HS-27A (cell line): ENCODE measurements around the gene SARS2.
"Not testable (repeated sequence)": the region's sequence is repeated elsewhere in the genome, so short reads cannot be mapped to it uniquely, and the experiment has no call there.

Experiments used
- DNase-seq: peaks from one replicate; pipeline ENCODE4 v3.0.0-alpha.2; 2012; ENCODE audit warnings: low read depth, missing footprints

Gene SARS2

GRCh38 chr19:38945562-38946228 lies 15.1 kb upstream of the SARS2 start:
- DNase-seq: no peak

GRCh38 chr19:38944981-38945506 lies 14.5 kb upstream of the SARS2 start:
- DNase-seq: no peak

DNA sequence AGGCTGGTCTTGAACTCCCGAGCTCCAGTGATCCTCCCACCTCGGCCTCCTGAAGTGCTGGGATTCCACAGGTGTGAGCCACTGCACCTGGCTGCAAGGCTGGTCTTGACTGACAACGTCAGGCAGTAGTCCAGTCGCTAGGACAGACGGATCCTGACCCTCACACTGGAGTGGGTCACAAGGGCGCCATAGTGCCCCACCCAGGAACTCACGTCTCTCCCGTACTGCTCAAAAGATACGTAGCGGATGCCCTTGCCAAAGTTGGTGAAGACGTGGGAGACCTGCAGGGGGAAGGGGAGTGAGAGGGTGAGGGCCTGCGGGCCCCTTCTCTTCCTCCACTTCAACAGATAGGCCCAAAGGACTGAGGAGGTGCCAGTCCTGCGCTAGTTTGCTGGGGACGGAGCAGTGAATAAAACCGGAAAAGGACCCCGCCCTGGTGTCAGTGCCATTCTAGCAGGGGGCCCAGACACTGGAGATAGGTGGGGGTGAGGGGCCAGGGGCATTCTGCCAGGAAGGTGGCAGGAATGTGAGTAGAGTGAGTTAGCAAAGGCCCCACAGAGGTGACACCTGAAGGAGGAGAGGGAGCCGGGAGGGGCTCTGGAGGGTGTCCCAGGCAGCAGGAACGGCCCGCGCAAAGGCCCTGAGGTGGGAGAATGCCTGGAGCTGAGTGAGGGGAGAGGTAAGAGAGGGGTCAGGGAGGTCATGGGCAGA lies 12.1 kb upstream of the SARS2 start:
- DNase-seq: no peak

DNA sequence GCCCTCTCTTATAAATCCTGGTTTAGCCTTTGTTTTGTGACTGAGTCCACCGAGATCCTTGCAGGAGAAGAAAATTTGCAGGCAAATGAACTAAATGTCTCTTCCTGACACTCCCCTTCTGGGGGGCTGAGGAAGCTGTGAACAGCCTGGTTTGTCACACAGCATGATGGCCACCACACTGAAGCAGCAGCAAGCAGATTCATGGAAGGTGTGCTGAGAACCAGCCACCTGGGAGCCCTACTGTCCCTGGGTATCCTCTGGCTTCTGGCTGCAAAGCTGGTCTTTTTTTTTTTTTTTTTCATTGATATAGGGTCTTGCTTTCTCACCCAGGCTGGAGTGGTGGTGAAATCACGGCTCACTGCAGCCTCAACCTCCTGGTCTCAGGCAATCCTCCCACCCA lies 11.4 kb upstream of the SARS2 start:
- no peak for DNase-seq

- DNase-seq: not testable (repeated sequence)
These were observed 10.9 kb upstream of the SARS2 start for GRCh38 chr19:38941466-38941865.

GRCh38 chr19:38939957-38940356 lies 9.4 kb upstream of the SARS2 start:
- no peak for DNase-seq

GRCh38 chr19:38933544-38933943 lies 3.0 kb upstream of the SARS2 start:
- no peak for DNase-seq

GRCh38 chr19:38932425-38933179 lies 2.0 kb upstream of the SARS2 start:
- DNase-seq: peak; percentile 20

GRCh38 chr19:38931521-38931793 lies 894 bp upstream of the SARS2 start:
- DNase-seq: no peak

DNA sequence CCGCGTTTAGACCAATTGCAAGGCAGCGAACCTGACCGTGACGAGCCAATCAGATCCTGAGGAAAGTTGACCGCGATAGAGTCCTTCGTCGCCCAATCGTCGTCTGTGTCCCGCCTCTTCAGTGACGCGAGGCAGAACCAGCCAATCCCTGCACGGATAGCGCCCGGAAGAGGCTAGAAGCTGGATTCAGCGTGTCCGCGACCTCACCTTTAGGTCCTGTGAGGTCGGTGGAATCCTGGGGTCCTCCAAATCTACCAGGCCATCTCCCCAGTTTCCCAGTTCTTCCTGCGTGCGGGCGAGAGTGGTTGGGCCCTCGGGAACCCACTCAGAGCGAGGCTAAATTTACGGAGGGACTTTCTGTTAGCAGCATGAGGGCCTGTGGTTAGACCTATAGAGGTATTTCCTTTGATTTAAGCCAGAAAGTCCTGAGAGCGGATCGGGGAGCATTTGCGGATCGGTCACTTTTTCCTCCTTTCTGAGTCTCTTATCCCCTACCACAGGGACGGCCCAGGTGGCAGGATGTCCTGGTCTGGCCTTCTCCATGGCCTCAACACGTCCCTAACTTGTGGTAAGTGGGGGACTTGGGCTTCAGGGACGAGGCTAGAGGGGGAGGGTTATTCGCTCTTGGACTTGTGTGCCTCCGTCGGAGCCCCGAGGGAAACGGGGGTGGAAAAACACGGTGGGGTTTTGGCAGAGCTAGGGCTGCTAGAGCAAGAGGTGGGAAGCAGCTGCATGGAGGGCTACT lies 385 bp upstream of the SARS2 start, which contains the start of gene MRPS12:
MRPS12 (plus strand) TSS at position 169 of the 745 bp plus-strand sequence; CDS start at position 520, 351 bp downstream.
- peak; percentile 100 for DNase-seq

DNA sequence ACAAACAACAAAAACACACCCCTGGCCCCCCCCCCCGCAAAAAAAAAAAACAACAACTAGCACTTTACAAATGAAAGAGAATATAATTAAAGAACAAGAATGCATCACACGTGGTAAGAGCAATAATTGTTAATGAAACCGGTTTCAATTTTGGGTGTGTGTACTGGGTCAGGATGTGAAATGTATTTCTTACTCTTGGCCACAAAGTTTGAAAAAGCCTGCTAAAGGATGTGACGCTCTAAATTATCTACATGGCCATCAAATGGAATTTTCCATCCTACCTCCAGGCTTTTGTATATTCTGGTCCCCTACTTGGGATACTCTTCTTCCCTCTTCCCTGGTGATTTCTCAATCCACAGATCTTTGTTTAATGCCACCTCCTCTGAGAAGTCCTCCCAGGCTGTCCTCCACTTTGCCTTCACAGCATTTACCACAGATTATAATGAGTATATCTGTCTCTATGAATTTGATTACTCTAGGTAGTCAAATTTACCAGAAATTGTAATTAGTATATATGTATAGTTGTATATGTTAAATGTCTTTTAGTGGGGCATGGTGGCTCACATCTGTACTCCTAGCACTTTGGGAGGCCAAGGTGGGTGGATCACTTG lies 2.1 kb downstream of the SARS2 start:
- no peak for DNase-seq

DNA sequence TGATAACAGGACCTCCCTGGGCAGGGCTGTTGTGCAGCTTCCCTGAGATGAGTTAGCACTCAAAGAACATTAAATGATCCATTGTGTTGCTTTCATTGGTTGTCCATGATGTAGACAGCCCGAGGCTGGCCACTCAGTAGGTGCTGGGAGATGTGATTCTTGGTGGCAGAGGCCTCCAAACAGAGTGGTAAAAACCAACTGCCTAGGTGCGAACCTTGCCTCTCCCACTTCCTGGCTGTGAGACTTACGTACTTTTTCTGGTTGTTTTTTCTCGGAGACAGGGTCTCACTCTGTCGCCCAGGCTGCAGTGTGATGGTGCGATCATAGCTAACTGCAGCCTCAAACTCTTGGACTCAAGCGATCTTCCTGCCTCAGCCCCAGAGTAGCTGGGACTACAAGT lies 6.2 kb downstream of the SARS2 start:
- DNase-seq: no peak

GRCh38 chr19:38922482-38922881 lies 8.1 kb downstream of the SARS2 start:
- no peak for DNase-seq

DNA sequence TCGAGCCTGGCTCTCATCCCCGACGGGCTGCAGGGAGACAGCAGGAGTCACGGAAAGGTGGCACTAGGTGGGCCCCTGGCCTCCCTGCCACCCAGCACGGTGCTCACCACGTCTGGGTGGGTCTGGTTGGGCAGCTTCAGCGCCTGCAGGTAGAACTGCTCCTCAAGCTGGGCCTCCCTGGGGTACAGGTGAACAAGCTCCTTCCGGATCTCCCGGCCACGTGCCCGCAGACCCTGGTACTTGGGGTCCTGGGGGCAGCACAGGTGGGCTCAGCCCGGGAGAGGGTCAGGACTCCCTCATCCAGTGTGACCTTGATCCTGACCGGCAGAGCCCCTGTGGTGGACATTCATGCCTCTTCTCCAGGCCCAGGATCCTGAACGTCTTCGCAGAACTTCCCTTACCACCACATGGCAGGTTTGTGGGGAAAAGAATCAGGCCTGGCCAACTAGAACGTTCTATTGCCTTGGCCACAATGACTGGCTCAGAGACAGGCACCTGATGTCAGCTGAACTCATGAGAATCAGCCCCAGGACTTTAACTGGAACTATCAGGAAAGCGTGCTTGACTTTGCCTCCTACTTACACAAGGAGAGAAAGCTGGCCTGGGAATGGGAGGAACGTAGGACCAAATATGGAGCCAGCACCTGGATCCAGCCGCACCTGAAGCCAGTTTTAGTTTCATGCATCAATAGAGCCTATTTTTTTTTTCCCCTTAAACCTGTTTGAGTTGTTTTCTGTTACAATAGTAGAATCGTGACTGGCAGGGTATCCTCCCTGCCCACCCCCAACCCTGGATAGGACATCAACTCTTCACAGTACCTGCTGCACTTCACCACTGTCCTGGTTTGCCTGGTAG lies 8.9 kb downstream of the SARS2 start:
- DNase-seq: no peak

- no peak for DNase-seq
These were observed 9.8 kb downstream of the SARS2 start for GRCh38 chr19:38920602-38921419.

DNA sequence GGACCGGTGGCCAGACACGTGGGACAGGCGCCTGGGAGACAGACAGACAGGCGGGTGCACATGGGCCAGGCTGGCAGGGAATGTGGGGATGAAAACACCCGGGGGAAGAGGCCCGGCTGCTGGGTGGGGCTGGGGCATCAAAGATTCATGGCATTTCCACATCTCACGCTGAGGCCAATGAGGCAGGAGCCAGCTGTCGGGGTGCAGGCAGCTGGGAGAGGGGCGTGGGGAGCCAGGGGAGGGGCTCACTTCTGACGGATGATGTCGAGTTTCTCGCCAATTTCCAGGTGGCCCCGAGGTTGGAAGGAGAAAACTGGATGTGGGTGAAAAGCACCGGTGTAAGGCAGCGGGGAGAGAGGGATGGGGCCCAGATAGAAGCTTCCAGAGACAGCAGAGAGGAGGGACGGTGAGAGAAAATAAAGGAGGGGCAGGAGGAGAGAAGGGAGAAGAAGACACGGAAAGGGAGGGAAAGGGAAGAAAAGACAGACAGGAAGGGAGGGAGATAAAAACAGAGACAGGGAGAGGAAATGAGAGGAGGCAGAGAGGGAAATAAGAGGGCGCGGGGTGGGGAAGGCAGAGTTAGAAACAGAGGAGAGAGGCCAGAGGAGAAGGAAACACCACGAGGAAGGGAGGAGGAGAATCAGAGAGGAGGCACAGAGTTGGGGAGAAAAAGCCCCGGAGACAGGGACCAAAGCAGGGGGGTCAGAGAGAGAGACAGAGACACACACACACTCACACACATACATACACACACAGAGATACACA lies 10.5 kb downstream of the SARS2 start:
- no peak for DNase-seq

DNA sequence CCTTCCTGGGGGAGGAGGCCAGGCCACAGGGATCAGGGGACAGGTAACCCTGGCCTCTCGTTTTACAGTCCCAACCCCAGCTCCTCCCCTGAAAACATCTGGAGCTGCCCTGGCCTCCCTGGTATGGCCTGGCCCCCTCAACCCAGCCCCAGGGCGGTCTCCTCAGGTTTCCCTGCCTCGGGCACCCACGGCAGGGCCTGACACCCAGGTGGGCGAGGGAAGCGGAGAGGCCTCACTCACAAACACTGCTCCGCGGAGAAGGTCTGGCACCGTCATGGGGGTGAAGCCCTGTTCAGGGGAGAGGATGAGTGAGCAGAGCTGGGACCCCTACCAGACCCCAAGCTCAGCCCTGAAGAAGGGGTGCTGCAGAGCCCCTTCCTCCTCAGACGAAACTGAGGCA lies 12.0 kb downstream of the SARS2 start:
- DNase-seq: no peak

GRCh38 chr19:38917921-38918491 lies 12.6 kb downstream of the SARS2 start:
- DNase-seq: no peak

- DNase-seq: no peak
These were observed 13.0 kb downstream of the SARS2 start for GRCh38 chr19:38917516-38917915.
